ENCODE results near the gene PTGER1. TPM values are rescaled to one million over a fixed set of nuclear protein-coding genes. Genes with fewer than 3 reads are reported as not detected.
A peak's percentile ranks its signal among the peaks of the same experiment; 100 is the strongest.

PTGER1 gene
- total and polyA plus RNA-seq, 2 donors (not counting 3 experiments of a cell fraction or from before 2014, with no cell fraction given), result 0.21 to 0.40 TPM

GRCh38 chr19:14479975-14480699 lies 5.0 kb upstream of the PTGER1 start:
- Histone ChIP-seq H3K36me3 (ENCODE audit: control insufficient read depth in 2 of 2, extremely low read depth in 1 of 2, insufficient read depth in 2 of 2, low read length in 2 of 2) (peaks cover 3 to 19% of the 10 kb centered on the region in 2 experiments), H4K20me1 (replicated peaks; ENCODE audit: control insufficient read depth, extremely low read depth, insufficient read depth, low read length) (no peaks in the 10 kb centered on the region), H3K9me1 (replicated peaks; ENCODE audit: control insufficient read depth, extremely low read depth, insufficient read depth, low read length) (no peaks in the 10 kb centered on the region), H3K4me3 (replicated peaks in 1 of 3; ENCODE audit: insufficient read depth in 1 of 3, low read depth in 1 of 3, low read length in 3 of 3) (no peak overlapping the region), H3K79me2 (ENCODE audit: control insufficient read depth, insufficient read depth, low read length) (no peaks in the 10 kb centered on the region), H3K27ac (ENCODE audit: insufficient read depth, low read depth, low read length) (no peak overlapping the region), H2AFZ (ENCODE audit: low read depth, low read length) (no peak overlapping the region), H3K9me3 (replicated peaks; ENCODE audit: control insufficient read depth, insufficient read depth, low read length) (no peaks in the 10 kb centered on the region), H3K4me2 (ENCODE audit: insufficient read depth, low read length) (no peak overlapping the region), H3K4me1 (ENCODE audit: control insufficient read depth, extremely low read depth, insufficient read depth, low read length) (peaks cover 9% of the 10 kb centered on the region), H3K9ac (replicated peaks; ENCODE audit: extremely low read depth, insufficient read depth, low read length) (no peak overlapping the region), H3K27me3 (ENCODE audit: control insufficient read depth in 2 of 2, insufficient read depth in 2 of 2, low read length in 2 of 2) (no peaks in the 10 kb centered on the region)
- dilution Hi-C loops (cut with MboI; ENCODE audit: extremely low pct_ligation_motif_present, low sequenced_read_pairs), result no loop called here
- ChIA-PET CTCF (interaction anchor here (0.5 to 4.1 kb wide), 9 partner anchors 8 to 343 kb away, joined by 3 to 12 read pairs (median 5); partner anchors contain the start of genes ASF1B, DNAJB1 and GIPC1), POLR2A (no interaction called here)
- peak; percentile 86 for FAIRE-seq
- intact Hi-C loops (cut with micrococcal nuclease), result loop anchor here (5.0 kb wide), 1 partner anchor 343 kb away; the partner anchor contains the start of gene ASF1B
- no peak for DNase-seq (ENCODE audit: low read depth, low spot score)
- no TSS peak for BruUV-seq (replicated peaks)
- TF ChIP-seq FOS (IDR thresholded peaks at IDR 0.05; ENCODE audit: borderline replicate concordance, insufficient read depth, low read length), result no peak
- TF ChIP-seq GATA2 (IDR thresholded peaks at IDR 0.05; ENCODE audit: insufficient read depth, insufficient read length, low read depth, low read length), result no peak
- no peak for TF ChIP-seq EZH2 (IDR thresholded peaks at IDR 0.05; ENCODE audit: borderline replicate concordance, low read depth, low read length, severe bottlenecking)
- TF ChIP-seq POLR2A (IDR thresholded peaks at IDR 0.05; ENCODE audit: low read depth, low read length), result no peak
- TF ChIP-seq POLR2AphosphoS5 (IDR thresholded peaks at IDR 0.05; ENCODE audit: insufficient read depth, low read depth, low read length), result no peak
- peak; percentile 88 to 97 for TF ChIP-seq CTCF (IDR thresholded peaks at IDR 0.05; ENCODE audit: extremely low read depth in 1 of 2, insufficient read depth in 1 of 2, low read depth in 1 of 2, low read length in 2 of 2)
- TF ChIP-seq JUN (IDR thresholded peaks at IDR 0.05; ENCODE audit: borderline replicate concordance, insufficient read depth, insufficient read length, low read depth), result no peak
- TF ChIP-seq, protein P1, sequence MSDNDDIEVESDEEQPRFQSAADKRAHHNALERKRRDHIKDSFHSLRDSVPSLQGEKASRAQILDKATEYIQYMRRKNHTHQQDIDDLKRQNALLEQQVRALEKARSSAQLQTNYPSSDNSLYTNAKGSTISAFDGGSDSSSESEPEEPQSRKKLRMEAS (IDR thresholded peaks at IDR 0.05; ENCODE audit: insufficient read depth, insufficient read length), result no peak
